GM21528 (cell line): ENCODE data around the gene PNMA5.
A peak's percentile ranks its signal among the peaks of the same experiment; 100 is the strongest.

Experiments used
- ATAC-seq: cut with Tn5 transposase; IDR thresholded peaks from one replicate; pipeline ENCODE4 v1.9.1; 2021; ENCODE audit warnings: mild to moderate bottlenecking, moderate library complexity; ENCODE audit not compliant: unreplicated experiment, low FRiP score

PNMA5 gene

DNA sequence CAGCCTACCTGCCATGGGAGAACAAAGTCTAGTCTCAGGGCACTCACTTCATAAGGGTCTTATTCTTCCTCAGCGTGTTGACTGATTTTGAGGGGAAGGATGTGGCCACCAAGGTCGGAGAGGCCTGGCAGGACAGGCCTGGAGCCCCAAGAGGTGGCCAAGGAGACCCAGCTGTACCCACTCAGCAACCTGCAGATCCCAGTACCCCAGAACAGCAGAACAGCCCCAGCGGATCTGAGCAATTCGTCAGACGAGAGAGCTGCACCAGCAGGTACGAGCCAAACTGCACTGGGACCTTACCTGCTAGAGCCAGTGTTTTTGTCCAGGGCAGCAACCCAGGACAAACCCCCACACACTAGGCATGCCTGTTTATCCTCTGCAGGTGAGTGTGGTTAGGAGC lies 34.3 kb downstream of the PNMA5 start:
- ATAC-seq = no peak

DNA sequence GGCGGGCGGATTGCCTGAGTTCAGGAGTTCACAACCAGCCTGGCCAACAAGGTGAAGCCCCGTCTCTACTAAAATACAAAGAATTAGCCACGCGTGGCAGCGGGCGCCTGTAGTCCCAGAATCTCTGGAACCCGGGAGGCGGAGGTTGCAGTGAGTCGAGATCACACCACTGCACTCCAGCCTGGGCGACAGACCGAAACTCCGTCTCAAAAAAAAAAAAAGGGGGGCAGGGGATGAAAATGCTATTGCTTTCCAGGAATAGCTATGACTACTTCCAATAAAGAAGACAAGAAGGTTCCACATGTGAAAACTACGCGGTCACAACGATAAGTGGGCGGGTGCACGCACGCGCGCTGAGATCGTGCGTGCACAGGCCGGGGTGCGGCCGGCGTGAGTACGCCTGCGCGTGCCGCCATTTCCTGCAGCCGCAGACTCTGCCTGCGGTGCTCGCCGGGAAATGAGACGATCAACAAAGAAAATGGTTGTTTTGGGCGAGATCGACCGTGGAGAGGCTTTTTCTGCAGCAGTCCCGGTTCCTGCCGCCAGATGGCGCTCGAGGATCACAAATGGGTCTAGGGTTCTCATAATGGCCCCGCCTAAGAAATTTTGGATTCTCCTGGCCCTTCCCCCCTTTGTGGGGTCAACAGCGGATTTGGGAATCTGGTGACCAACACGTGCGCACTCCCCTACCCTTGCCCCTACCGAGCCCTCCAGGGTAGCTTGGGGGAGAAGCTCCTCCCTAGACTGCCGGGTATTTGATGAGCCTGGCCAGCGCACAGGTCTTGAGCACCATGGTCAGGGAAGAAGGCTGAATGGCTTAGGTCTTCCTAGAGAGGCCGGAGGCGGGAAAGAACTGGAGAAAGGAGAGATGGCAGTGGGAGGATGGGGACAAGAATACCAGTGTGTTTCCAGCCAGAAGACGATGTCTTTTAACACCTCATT lies 35.1 kb downstream of the PNMA5 start:
- peak; percentile 94 for ATAC-seq

- no peak for ATAC-seq
Observed at GRCh38 chrX:152958047-152958446, 35.9 kb downstream of the PNMA5 start.

DNA sequence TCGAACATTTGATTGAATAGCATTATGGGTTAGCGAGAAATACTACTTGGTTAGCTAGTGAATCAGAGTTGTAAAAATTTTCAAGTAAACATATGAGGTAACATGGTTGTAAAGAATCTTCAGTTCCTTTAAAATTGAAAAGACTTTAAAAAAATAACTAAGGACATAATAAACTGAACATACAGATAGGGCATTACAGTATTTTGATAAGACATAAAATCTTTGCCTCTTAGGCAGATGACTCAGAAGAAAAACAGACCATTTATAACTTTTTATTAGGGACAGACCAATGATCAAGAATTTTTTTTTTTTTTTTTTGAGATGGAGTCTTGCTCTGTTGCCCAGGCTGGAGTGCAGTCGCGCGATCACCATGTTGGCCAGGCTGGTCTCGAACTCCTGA lies 43.1 kb downstream of the PNMA5 start:
- no peak for ATAC-seq

GRCh38 chrX:152949114-152949513 lies 44.8 kb downstream of the PNMA5 start:
- ATAC-seq = no peak

- ATAC-seq = no peak
Observed at GRCh38 chrX:152946681-152947080, 47.2 kb downstream of the PNMA5 start.

DNA sequence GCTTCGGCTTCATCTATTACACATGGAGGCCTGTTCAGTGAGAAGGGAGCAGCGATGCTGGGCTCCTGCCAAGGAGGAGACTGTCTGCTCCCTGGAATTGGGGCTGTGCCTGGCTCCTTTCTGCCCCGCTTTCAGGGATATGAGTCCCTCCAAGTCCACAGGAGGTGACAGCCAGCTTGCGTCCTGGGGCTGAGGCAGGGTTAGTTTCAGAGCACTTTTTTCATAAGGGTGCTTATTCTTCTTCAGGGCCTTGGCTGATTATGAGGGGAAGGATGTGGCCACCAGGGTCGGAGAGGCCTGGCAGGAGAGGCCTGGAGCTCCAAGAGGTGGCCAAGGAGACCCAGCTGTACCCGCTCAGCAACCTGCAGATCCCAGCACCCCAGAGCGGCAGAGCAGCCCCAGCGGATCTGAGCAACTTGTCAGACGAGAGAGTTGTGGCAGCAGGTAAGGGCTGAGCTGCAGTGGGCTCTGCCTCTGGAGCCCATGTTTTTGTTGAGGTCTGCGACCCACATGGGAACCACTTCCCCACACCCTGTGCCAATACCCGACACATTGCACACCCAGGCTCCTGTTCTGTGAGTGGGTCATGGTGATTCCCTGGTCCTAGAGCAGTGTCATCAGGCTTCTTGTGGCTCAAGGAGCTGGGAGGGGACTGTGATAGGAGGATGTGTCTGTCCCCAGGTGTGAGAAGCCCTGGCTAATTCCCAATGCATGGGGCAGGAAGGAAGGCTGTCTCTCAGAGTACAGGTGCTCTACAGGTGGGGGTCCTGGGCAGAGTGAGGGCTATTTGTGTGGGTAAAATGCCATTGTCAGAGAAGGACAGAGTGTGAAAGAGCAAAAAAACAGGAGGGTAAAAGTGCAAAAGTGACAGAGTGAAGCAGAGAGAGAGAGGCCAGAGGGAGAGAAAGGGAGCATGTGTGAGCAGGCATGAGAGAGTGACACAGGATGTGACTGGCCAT lies 48.6 kb downstream of the PNMA5 start:
- ATAC-seq = no peak

GRCh38 chrX:152943826-152944225 lies 50.1 kb downstream of the PNMA5 start:
- ATAC-seq = no peak

DNA sequence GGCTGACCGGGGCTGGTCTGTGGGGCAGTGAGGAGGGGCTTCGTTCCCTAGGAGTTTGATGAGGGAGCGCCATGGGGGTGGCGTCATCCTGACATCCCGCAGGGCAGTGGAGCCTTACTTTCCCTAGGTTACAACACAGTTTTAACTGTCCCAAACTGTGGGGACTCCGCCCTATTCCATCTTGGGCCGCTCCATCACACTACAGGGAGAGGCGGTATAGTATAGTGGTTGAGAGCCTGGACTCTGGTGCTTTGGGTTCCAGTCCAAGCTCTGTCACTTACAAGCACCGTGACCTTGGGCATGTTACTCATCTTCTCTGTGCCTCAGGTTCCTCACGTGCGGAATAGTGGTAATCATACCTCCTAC lies 51.9 kb downstream of the PNMA5 start:
- no peak for ATAC-seq

- ATAC-seq = peak; percentile 93
Observed at GRCh38 chrX:152941328-152942076, 52.4 kb downstream of the PNMA5 start.
